HepG2 (cell line): ENCODE measurements around the gene EPHA4. TPM values are rescaled to one million over a fixed set of nuclear protein-coding genes. Genes with fewer than 3 reads are reported as not detected.

Experiments used
- ATF7-NPFF ChIP-seq: sonication (generic); formaldehyde crosslinking; IDR thresholded peaks from 2 replicates; pipeline ENCODE4 v1.8.1; 2023; ENCODE audit warnings: mild to moderate bottlenecking, low read depth, missing genetic modification reagents, moderate library complexity
- ATRX ChIP-seq: sonication (generic); formaldehyde crosslinking; IDR thresholded peaks from 2 replicates; pipeline ENCODE4 v1.4.0; 2020; ENCODE audit warnings: missing genetic modification reagents, borderline replicate concordance
- BCL6 ChIP-seq: IDR thresholded peaks from 2 replicates; pipeline ENCODE4 v1.6.1; 2016; ENCODE audit warnings: missing genetic modification reagents, missing compliant biosample characterization
- CEBPZ ChIP-seq: IDR thresholded peaks from 2 replicates; pipeline ENCODE4 v1.6.1; 2012; ENCODE audit warnings: low read length, improper control_type of control experiment
- DDIT3 ChIP-seq: sonication (generic); formaldehyde crosslinking; IDR thresholded peaks from 2 replicates; pipeline ENCODE4 v1.4.0; 2020; ENCODE audit warnings: mild to moderate bottlenecking, missing genetic modification reagents
- DMAP1 ChIP-seq: IDR thresholded peaks from 2 replicates; pipeline ENCODE4 v1.6.1; 2016
- FOXC1 ChIP-seq: sonication (generic); formaldehyde crosslinking; IDR thresholded peaks from 2 replicates; pipeline ENCODE4 v1.8.0; 2022; ENCODE audit warnings: mild to moderate bottlenecking, missing genetic modification reagents, borderline replicate concordance
- HOXA5 ChIP-seq: sonication (generic); formaldehyde crosslinking; IDR thresholded peaks from 2 replicates; pipeline ENCODE4 v1.4.0; 2020; ENCODE audit warnings: missing genetic modification reagents
- IRF9 ChIP-seq: sonication (generic); formaldehyde crosslinking; IDR thresholded peaks from 2 replicates; pipeline ENCODE4 v1.8.0; 2022; ENCODE audit warnings: missing genetic modification reagents, mild to moderate bottlenecking, borderline replicate concordance
- ISL2 ChIP-seq: sonication (generic); formaldehyde crosslinking; IDR thresholded peaks from 2 replicates; pipeline ENCODE4 v1.5.0; 2020; ENCODE audit warnings: missing genetic modification reagents
- KDM2A ChIP-seq: sonication (generic); formaldehyde crosslinking; IDR thresholded peaks from 2 replicates; pipeline ENCODE4 v1.4.0; 2020; ENCODE audit warnings: low read depth, missing genetic modification reagents, borderline replicate concordance
- NKX3-1 ChIP-seq: sonication (generic); formaldehyde crosslinking; IDR thresholded peaks from 2 replicates; pipeline ENCODE4 v1.5.0; 2020; ENCODE audit warnings: missing genetic modification reagents
- NR1H2 ChIP-seq: sonication (generic); formaldehyde crosslinking; IDR thresholded peaks from 2 replicates; pipeline ENCODE4 v1.8.1; 2022; ENCODE audit warnings: low read depth, missing genetic modification reagents, borderline replicate concordance
- SKI ChIP-seq: fragments of 450-650 bp; IDR thresholded peaks from one replicate; pipeline ENCODE4 v1.6.1; 2018; ENCODE audit warnings: mild to moderate bottlenecking; ENCODE audit not compliant: partially characterized antibody
- ZFP36 ChIP-seq: fragments of 150-350 bp; IDR thresholded peaks from 2 replicates; pipeline ENCODE4 v1.6.1; 2018; ENCODE audit warnings: borderline replicate concordance, low read length, low read depth; ENCODE audit not compliant: partially characterized antibody
- ZNF121 ChIP-seq: sonication (generic); formaldehyde crosslinking; IDR thresholded peaks from 2 replicates; pipeline ENCODE4 v1.5.0; 2020; ENCODE audit warnings: mild to moderate bottlenecking, missing genetic modification reagents
- ZNF235 ChIP-seq: sonication (generic); formaldehyde crosslinking; IDR thresholded peaks from 2 replicates; pipeline ENCODE4 v1.8.1; 2023; ENCODE audit warnings: mild to moderate bottlenecking, missing genetic modification reagents, borderline replicate concordance
- ZNF746 ChIP-seq: sonication (generic); formaldehyde crosslinking; IDR thresholded peaks from 2 replicates; pipeline ENCODE4 v1.8.0; 2022; ENCODE audit warnings: mild to moderate bottlenecking, missing genetic modification reagents
- ZNF766 ChIP-seq: sonication (generic); formaldehyde crosslinking; IDR thresholded peaks from 2 replicates; pipeline ENCODE4 v1.5.0; 2020; ENCODE audit warnings: missing genetic modification reagents, borderline replicate concordance
- polyA plus RNA-seq, 8 experiments: library from polyadenylated mRNA; depleted of rRNA in 3 of 8; stranded (reverse) in 7 of 8; unstranded in 1 of 8; fragments of >200 nt; fragmentation: Illumina TruSeq in 4 of 8; extraction: Trizol in 4 of 8; gene quantifications; 2 replicates each; pipeline versions ENCODE4 v1.2.1 to v1.2.3, GENCODE V29; 2011 to 2016; ENCODE audit warnings: low read depth in 4 of 8, missing spikeins in 1 of 8, mixed read lengths in 1 of 8; ENCODE audit not compliant: insufficient read depth in 1 of 8
- total RNA-seq, 5 experiments: library from RNA; depleted of rRNA; stranded (reverse); fragments of >200 nt; fragmentation: Illumina TruSeq; extraction: Trizol; gene quantifications; 2 replicates each; pipeline ENCODE4 v1.2.3, GENCODE V29; 2016; ENCODE audit warnings: low read depth in 1 of 5
- TF ChIP-seq, protein P1 (sequence below): sonication (generic); formaldehyde crosslinking; IDR thresholded peaks from 2 replicates; pipeline ENCODE4 v1.4.0; 2020; ENCODE audit warnings: missing genetic modification reagents
- TF ChIP-seq, protein P2 (sequence below): IDR thresholded peaks from 2 replicates; pipeline ENCODE4 v1.6.1; 2012; ENCODE audit warnings: inconsistent platforms

Gene EPHA4
- total and polyA plus RNA-seq, 2 of the 13 experiments (the other 11 are each of a cell fraction or from before 2014, with no cell fraction given): not detected

DNA sequence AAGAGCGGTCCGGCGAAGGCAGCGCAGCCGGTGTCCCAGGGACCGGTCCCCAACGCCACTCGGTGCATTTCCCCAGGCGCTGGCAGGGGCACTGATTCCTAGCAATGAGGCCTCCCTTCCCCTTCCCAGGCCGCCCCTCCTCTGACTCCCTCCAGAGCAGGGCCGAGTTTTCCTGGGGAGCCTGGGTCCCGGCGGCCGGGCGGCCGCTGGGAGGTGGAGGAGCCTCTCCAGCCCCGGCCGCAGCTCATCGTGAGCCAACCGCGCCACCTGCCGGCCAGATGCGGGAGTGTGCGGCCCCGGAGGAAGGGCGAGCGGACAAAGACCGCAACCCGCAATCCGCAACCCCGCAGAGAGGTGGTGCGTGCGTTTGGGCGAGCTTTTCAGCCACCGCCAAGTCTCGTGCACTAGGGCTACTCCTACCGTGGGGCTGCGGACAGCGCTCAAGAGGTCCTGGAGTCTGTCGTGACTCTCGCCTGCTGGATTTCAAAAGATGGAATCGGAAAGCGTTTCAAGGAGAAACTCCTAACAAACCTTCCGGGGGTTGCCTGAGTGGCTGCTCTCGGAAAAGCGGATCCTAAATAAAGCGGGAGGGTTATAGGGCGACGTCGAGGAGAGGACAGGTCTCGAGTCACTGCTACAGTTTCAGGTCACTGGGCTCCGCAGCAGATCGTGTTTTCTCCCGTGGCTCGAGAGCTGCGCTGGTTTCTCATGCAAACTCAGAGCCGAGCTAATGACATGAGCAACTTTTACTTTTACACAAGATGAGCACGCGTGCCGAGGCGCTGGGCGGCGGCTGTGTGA is 1.5 kb upstream of the EPHA4 start (continued):
- TF ChIP-seq KDM2A (CRISPR knock-in tag): peak; percentile 88
- TF ChIP-seq ISL2: peak; percentile 37; the same call in 1 of the 2 replicates
- TF ChIP-seq FOXC1 (CRISPR knock-in tag): peak; percentile 81; the same call in 1 of the 2 replicates
- TF ChIP-seq ZFP36: no peak
- no peak for TF ChIP-seq ZNF121 (CRISPR knock-in tag)
- no peak for TF ChIP-seq DMAP1 (CRISPR knock-in tag)
- TF ChIP-seq, protein P1, sequence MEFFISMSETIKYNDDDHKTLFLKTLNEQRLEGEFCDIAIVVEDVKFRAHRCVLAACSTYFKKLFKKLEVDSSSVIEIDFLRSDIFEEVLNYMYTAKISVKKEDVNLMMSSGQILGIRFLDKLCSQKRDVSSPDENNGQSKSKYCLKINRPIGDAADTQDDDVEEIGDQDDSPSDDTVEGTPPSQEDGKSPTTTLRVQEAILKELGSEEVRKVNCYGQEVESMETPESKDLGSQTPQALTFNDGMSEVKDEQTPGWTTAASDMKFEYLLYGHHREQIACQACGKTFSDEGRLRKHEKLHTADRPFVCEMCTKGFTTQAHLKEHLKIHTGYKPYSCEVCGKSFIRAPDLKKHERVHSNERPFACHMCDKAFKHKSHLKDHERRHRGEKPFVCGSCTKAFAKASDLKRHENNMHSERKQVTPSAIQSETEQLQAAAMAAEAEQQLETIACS (CRISPR knock-in tag): no peak
- TF ChIP-seq ZNF746 (CRISPR knock-in tag): no peak
- no peak for TF ChIP-seq NKX3-1 (CRISPR knock-in tag)
- TF ChIP-seq ZNF235 (CRISPR knock-in tag): 0 out of 2 replicates have a peak, but pooled peaks have one; percentile 82
- TF ChIP-seq NR1H2 (CRISPR knock-in tag): no peak
- TF ChIP-seq, protein P2, sequence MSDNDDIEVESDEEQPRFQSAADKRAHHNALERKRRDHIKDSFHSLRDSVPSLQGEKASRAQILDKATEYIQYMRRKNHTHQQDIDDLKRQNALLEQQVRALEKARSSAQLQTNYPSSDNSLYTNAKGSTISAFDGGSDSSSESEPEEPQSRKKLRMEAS: 0 out of 2 replicates have a peak, but pooled peaks have one; percentile 25
- TF ChIP-seq IRF9: no peak; the same call in 1 of the 2 replicates
- TF ChIP-seq BCL6 (CRISPR knock-in tag): no peak
- no peak for TF ChIP-seq CEBPZ
- no peak for TF ChIP-seq ATRX (CRISPR knock-in tag)
- TF ChIP-seq SKI: no peak
- TF ChIP-seq ATF7-NPFF: 0 out of 2 replicates have a peak, but pooled peaks have one; percentile 47
- TF ChIP-seq ZNF766 (CRISPR knock-in tag): no peak
- no peak for TF ChIP-seq DDIT3
- TF ChIP-seq HOXA5 (CRISPR knock-in tag): no peak; the same call in 1 of the 2 replicates
